Ovary (tissue), 9 donors: Measurements from ENCODE around the gene SPAG16. TPM values are rescaled to one million over a fixed set of nuclear protein-coding genes. Genes with fewer than 3 reads are reported as not detected.
"Not testable (repeated sequence)": the region's sequence is repeated elsewhere in the genome, so short reads cannot be mapped to it uniquely, and the experiment has no call there.

Source experiments
- DNase-seq, 5 donors: peaks; one replicate each; pipeline ENCODE4 v3.0.0-alpha.2; 2019 to 2020
- H3K27ac ChIP-seq, 2 donors: fragments of 200-600 bp; one replicate each; pipeline versions ENCODE4 v1.5.1 to v1.8.0; 2019 to 2022
- H3K27me3 ChIP-seq: fragments of 200-600 bp; one replicate; pipeline ENCODE4 v1.8.0; 2022
- H3K36me3 ChIP-seq: fragments of 200-600 bp; sonication (generic); one replicate; pipeline ENCODE4 v1.5.1; 2019
- H3K4me1 ChIP-seq: one replicate; pipeline ENCODE4 v1.8.1; 2013; ENCODE audit warnings: mild to moderate bottlenecking, moderate library complexity; ENCODE audit not compliant: insufficient read depth
- H3K4me3 ChIP-seq: fragments of 200-600 bp; sonication (generic); one replicate; pipeline ENCODE4 v1.5.1; 2017
- H3K9me3 ChIP-seq, 2 donors: fragments of 200-600 bp in 1 of 2; sonication (generic) in 1 of 2; one replicate each; pipeline versions ENCODE4 v1.5.1 to v1.8.1; 2013 to 2019; ENCODE audit warnings: mild to moderate bottlenecking in 1 of 2, moderate library complexity in 1 of 2
- EP300 ChIP-seq: sonication (generic); formaldehyde crosslinking; IDR thresholded peaks from one replicate; pipeline ENCODE4 v1.6.1; 2017; ENCODE audit warnings: antibody characterized with exemption
- POLR2A ChIP-seq: fragments of 450-650 bp; IDR thresholded peaks from one replicate; pipeline ENCODE4 v1.6.1; 2017; ENCODE audit warnings: antibody characterized with exemption, mild to moderate bottlenecking, moderate library complexity
- WGBS, 3 donors: extraction: QIAGEN DNeasy Blood & Tissue Kit in 1 of 3; methylation state at CpG; one replicate each; pipeline versions ENCODE4 v1.1.5 to v1.1.7; 2013 to 2017; 5-methylcytosine and 5-hydroxymethylcytosine counted together
- intact Hi-C, 4 donors: fragments of 100-400 bp; cut with DNase I; formaldehyde crosslinking; loops; one replicate each; pipeline versions ENCODE4 v1.11.0 to v1.15.1; 2022 to 2023
- polyA plus RNA-seq, 2 donors: library from polyadenylated mRNA; stranded (reverse); fragments of 200-250 nt in 1 of 2; fragments of 350-450 nt in 1 of 2; fragmentation: Illumina TruSeq in 1 of 2; extraction: RNeasy Lipid Tissue Mini Kit (QIAGEN cat#74804) in 1 of 2; gene quantifications; one replicate each; pipeline ENCODE4 v1.2.3, GENCODE V29; 2013 to 2014
- total RNA-seq, 7 donors: library from RNA; depleted of rRNA in 2 of 7; stranded (reverse); fragments of >200 nt in 2 of 7; fragmentation: NEBNext Ultra II Directional in 3 of 7; extraction: Animal tissue kit (Norgen Biotek cat#: 25700) in 3 of 7; gene quantifications; one replicate each; pipeline versions ENCODE4 v1.1.0 to v1.2.4, GENCODE V29; 2016 to 2023
- TF ChIP-seq, protein P1 (sequence below), 3 donors: fragments of 450-650 bp in 2 of 3; fragments of 200-600 bp in 1 of 3; IDR thresholded peaks; one replicate each; pipeline versions ENCODE4 v1.5.1 to v1.8.0; 2016 to 2022; ENCODE audit warnings: antibody characterized with exemption in 3 of 3, mild to moderate bottlenecking in 1 of 3
- donor health status: DM: no; HTN: no; CAD: no; lungs with moderate emphysema.
- donor health status: DM: no; HTN: no; CAD: no.
- donor health status: Bipolar disorder and iron deficiency.
- donor health status: DM: yes; HTN: yes; CAD: no.
- donor health status: DM: no; HTN: no; CAD: no.
- donor health status: DM: yes; HTN: yes; CAD: no.

SPAG16 gene
- total and polyA plus RNA-seq, 9 donors, result 25.2 to 58.7 (median 28.9) TPM

DNA sequence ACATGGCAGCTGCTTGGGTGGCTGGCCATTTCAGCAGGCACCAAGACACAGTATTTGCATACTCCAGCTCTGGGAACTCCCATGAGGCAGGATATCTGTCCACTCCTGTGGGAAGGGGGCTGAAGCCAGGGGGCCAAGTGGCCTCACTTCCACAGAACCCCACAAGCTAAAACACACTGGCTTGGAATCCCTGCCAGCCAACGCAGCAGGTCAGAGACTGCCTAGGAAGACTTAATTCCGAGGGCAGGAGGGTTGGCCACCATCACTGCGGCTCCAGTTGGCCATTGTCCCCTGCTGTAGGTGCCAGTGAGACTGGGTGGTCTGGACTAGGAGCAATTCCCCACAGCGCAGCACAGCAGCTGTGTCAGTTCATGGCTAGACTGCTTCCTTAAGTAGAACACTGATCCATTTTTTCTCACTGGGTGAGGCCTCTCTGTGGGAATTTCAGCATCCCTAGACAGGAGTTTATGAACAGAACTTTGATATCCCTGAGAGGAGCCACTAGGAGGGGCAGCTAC is 52.0 kb downstream of the SPAG16 start:
- Histone ChIP-seq H3K9me3 (no peaks in the 10 kb centered on the region), H3K4me1 (no peaks in the 10 kb centered on the region), H3K27ac (no peak overlapping the region), H3K27me3 (no peaks in the 10 kb centered on the region), H3K36me3 (no peaks in the 10 kb centered on the region), H3K4me3 (no peak overlapping the region)
- TF ChIP-seq POLR2A (no peak), EP300 (no peak)
- TF ChIP-seq, protein P1, sequence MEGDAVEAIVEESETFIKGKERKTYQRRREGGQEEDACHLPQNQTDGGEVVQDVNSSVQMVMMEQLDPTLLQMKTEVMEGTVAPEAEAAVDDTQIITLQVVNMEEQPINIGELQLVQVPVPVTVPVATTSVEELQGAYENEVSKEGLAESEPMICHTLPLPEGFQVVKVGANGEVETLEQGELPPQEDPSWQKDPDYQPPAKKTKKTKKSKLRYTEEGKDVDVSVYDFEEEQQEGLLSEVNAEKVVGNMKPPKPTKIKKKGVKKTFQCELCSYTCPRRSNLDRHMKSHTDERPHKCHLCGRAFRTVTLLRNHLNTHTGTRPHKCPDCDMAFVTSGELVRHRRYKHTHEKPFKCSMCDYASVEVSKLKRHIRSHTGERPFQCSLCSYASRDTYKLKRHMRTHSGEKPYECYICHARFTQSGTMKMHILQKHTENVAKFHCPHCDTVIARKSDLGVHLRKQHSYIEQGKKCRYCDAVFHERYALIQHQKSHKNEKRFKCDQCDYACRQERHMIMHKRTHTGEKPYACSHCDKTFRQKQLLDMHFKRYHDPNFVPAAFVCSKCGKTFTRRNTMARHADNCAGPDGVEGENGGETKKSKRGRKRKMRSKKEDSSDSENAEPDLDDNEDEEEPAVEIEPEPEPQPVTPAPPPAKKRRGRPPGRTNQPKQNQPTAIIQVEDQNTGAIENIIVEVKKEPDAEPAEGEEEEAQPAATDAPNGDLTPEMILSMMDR (IDR thresholded peaks at IDR 0.05), result no peak
- DNase-seq, result no peak
- WGBS, 3 donors, result 95 to 100% (median 97%) methylated on average over 4 of the region's 4 CpGs
- intact Hi-C loops, result no loop called here

DNA sequence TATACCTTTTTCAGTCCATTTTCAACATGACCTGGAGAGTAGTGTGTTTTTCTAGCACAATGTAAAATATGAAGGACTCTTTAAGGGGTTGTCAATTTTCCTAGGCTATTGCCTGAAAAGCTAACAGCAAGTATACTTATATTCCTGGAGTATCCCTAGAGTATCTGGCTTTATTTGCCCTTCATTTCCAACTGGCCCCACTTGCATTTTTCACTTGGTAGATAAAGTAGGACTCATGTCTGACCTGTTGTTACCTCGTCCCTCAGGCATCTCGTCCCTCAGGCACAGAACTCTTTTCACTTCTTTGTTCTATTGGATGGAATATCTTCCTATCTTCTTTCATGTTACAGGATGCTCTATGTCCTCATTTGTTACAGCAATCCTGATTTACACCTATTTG is 69.2 kb downstream of the SPAG16 start:
- intact Hi-C loops, result no loop called here
- Histone ChIP-seq H3K27ac (no peak overlapping the region), H3K4me1 (no peaks in the 10 kb centered on the region), H3K36me3 (no peaks in the 10 kb centered on the region), H3K4me3 (no peak overlapping the region), H3K27me3 (no peaks in the 10 kb centered on the region), H3K9me3 (no peaks in the 10 kb centered on the region)
- 95 to 97% (median 97%) methylated on average over 2 of the region's 2 CpGs for WGBS, 3 donors
- DNase-seq, result no peak
- TF ChIP-seq, protein P1 (IDR thresholded peaks at IDR 0.05), result no peak
- no peak for TF ChIP-seq POLR2A
- no peak for TF ChIP-seq EP300

DNA sequence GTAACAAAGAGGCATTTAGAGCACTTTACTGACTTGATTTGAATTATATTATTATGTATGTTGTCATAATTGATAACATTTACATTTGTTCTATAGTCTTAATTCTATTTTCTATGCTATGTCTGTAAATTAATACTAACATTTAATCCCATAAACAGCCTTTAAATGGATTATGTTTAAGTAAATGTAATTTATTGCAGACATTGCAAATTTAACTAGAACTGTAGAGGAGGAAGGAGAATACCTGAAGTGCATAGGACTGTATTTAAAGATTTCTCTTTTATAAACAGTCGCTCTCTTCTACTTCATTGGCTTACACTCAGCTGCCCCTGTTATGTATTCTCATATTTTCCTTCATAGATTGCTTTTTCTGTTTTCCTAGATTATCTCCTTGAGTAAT is 92.4 kb downstream of the SPAG16 start:
- TF ChIP-seq EP300 (no peak), POLR2A (no peak)
- TF ChIP-seq, protein P1 (IDR thresholded peaks at IDR 0.05), result no peak
- Histone ChIP-seq H3K4me1 (no peaks in the 10 kb centered on the region), H3K4me3 (no peak overlapping the region), H3K9me3 (no peaks in the 10 kb centered on the region), H3K27me3 (no peaks in the 10 kb centered on the region), H3K36me3 (no peaks in the 10 kb centered on the region), H3K27ac (no peak overlapping the region)
- no peak for DNase-seq
- WGBS, 3 donors, result 96 to 98% (median 97%) methylated on average over 1 of the region's 1 CpG
- intact Hi-C loops, result no loop called here

DNA sequence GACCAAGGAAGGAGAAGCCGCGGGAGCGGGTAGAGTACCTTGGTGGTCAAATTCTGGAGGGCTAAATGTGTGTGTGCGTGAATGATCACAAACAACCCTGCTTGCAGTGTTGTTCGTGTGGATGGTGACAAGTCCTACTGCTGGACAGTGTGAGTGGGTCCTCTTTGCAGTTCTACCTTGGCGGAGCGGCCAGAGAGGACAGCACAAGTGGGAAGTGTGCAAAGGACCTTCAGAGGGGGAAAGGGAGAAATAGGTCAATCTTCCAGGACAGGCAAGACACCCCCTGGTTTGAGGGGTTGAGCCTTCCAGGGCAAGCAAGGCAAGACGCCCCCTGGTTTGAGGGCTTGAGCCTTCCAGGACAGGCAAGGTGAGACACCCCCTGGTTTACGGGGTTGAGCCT is 122.8 kb downstream of the SPAG16 start:
- DNase-seq, H3K4me3 ChIP-seq, H3K27me3 ChIP-seq, H3K27ac ChIP-seq, intact Hi-C loops, H3K9me3 ChIP-seq, H3K4me1 ChIP-seq, H3K36me3 ChIP-seq: not testable (repeated sequence)
- WGBS, 3 donors, result 94 to 98% (median 98%) methylated on average over 9 of the region's 9 CpGs

DNA sequence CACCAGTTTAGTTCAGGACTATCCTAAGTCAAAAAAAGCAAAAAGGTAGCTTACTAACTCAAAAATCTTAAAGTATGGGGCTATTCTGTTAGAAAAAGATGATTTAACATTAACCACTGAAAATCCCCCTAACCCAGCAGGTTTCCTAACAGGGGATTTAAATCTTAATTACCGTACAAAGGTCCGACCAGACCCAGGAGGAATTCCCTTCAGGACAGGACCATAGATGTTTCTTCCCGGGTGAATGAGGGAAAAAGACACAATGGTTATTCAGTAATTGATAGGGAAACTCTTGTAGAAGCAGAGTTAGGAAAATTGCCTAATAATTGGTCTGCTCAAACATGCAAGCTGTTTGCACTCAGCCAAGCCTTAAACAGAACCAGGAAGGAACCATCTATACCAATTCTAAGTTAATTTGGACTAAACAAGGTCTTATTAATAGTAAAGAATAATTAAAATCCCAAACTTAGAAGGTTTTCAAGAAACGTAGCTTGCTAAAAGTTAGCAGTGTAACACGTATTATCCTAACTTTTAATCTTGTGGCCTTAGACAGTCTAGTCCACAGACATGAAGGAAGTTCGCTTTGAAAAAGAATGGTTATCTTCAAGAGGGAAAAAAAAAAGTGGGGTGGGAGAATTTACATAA is 124.3 kb downstream of the SPAG16 start:
- H3K27me3 ChIP-seq, H3K27ac ChIP-seq, H3K4me1 ChIP-seq, H3K9me3 ChIP-seq, H3K4me3 ChIP-seq, H3K36me3 ChIP-seq, DNase-seq, intact Hi-C loops: not testable (repeated sequence)
- 67 to 80% (median 79%) methylated on average over 6 of the region's 6 CpGs for WGBS, 3 donors

DNA sequence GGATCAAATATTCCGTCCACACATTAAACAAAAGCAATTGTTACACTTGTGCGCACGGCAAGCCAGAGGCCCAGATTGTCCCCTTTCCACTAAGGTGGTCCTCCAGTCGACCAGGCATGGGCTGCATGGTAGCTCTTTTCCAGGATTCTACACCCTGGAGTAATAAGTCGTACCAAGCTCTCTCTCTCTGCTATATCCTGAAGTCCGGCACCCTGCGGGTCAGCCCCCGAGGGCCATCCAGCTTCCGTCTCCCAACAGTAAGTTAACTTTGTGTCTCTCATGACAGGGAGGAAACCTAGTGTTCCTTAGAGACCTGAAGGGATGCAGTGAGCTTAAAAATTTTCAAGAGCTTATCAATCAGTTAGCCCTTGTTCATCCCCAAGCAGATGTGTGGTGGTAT is 126.4 kb downstream of the SPAG16 start:
- H3K4me3 ChIP-seq, intact Hi-C loops, H3K4me1 ChIP-seq, H3K27me3 ChIP-seq, DNase-seq, H3K27ac ChIP-seq, H3K9me3 ChIP-seq, H3K36me3 ChIP-seq: not testable (repeated sequence)
- 88 to 92% (median 92%) methylated on average over 9 of the region's 9 CpGs for WGBS, 3 donors
